Astrocyte (in vitro differentiated cells and primary cell): Measurements from ENCODE around the gene LRRTM4.

Source experiments
- CTCF ChIP-seq: IDR thresholded peaks from 2 replicates; pipeline ENCODE4 v1.5.1; 2011; ENCODE audit warnings: low read depth, mild to moderate bottlenecking, inconsistent platforms, low read length, moderate library complexity; ENCODE audit not compliant: insufficient read depth
- EZH2 ChIP-seq: IDR thresholded peaks from 2 replicates; pipeline ENCODE4 v1.6.1; 2012; ENCODE audit warnings: mild to moderate bottlenecking, low read length, inconsistent platforms; ENCODE audit not compliant: insufficient read depth

- TF ChIP-seq EZH2 (no peak), CTCF (no peak)
These were observed 594.1 kb downstream of the LRRTM4 start for GRCh38 chr2:76928026-76928425.
